HL-60 (cell line): ENCODE results near the gene PSMC6.

ENCODE experiments used
- DNase-seq, 2 experiments: peaks; one replicate each; pipeline ENCODE4 v3.0.0-alpha.2; 2010 to 2020; ENCODE audit warnings: low read depth in 1 of 2, low spot score in 1 of 2
- H3K27ac ChIP-seq: fragments of 250-450 bp; sonication (Bioruptor Pico); replicated peaks from 2 replicates; pipeline ENCODE4 v1.5.1; 2020; ENCODE audit warnings: mild to moderate bottlenecking, moderate library complexity
- H3K27me3 ChIP-seq: fragments of 250-450 bp; sonication (Bioruptor Pico); 2 replicates; pipeline ENCODE4 v1.5.1; 2021; ENCODE audit warnings: mild to moderate bottlenecking, moderate library complexity; ENCODE audit not compliant: insufficient read depth, poor library complexity, severe bottlenecking
- H3K4me3 ChIP-seq: replicated peaks from 2 replicates; pipeline ENCODE4 v1.5.1; 2011; ENCODE audit warnings: mild to moderate bottlenecking, control low read depth, low read length; ENCODE audit not compliant: insufficient read depth
- GABPA ChIP-seq: IDR thresholded peaks from 2 replicates; pipeline ENCODE4 v1.6.1; 2012; ENCODE audit warnings: low read depth
- POLR2AphosphoS5 ChIP-seq: IDR thresholded peaks from 2 replicates; pipeline ENCODE4 v1.6.1; 2012; ENCODE audit warnings: low read depth
- SPI1 ChIP-seq: IDR thresholded peaks from 2 replicates; pipeline ENCODE4 v1.6.1; 2012; ENCODE audit warnings: low read depth, mild to moderate bottlenecking, borderline replicate concordance
- TF ChIP-seq, protein P1 (sequence below): IDR thresholded peaks from 2 replicates; pipeline ENCODE4 v1.6.1; 2012; ENCODE audit warnings: low read depth; ENCODE audit not compliant: insufficient replicate concordance
- TF ChIP-seq, protein P2 (sequence below): IDR thresholded peaks from one replicate; pipeline ENCODE4 v1.5.1; 2011; ENCODE audit warnings: low read length, control low read depth, inconsistent platforms; ENCODE audit not compliant: insufficient read depth

The PSMC6 gene

DNA sequence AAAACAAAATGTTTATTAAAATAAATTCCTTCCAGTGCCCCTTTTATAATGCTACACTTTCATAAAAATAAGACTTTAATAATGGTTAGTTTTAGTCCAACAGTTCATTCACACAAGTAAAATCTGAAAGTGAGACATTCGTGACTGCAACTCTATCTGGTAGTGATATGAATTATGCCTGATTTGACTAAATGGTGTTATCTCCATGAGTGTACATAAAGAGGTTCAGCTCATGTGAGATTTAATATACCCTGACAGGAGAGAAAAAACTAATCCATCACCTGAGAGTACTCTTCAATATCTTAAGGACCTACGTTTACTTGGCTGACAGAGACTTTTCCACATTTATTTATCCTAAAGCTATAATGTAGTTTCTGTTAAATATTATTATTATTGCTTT, 45.7 kb upstream of the PSMC6 start:
- H3K27me3 ChIP-seq = no peaks in the 10 kb centered on the region
- TF ChIP-seq, protein P1, sequence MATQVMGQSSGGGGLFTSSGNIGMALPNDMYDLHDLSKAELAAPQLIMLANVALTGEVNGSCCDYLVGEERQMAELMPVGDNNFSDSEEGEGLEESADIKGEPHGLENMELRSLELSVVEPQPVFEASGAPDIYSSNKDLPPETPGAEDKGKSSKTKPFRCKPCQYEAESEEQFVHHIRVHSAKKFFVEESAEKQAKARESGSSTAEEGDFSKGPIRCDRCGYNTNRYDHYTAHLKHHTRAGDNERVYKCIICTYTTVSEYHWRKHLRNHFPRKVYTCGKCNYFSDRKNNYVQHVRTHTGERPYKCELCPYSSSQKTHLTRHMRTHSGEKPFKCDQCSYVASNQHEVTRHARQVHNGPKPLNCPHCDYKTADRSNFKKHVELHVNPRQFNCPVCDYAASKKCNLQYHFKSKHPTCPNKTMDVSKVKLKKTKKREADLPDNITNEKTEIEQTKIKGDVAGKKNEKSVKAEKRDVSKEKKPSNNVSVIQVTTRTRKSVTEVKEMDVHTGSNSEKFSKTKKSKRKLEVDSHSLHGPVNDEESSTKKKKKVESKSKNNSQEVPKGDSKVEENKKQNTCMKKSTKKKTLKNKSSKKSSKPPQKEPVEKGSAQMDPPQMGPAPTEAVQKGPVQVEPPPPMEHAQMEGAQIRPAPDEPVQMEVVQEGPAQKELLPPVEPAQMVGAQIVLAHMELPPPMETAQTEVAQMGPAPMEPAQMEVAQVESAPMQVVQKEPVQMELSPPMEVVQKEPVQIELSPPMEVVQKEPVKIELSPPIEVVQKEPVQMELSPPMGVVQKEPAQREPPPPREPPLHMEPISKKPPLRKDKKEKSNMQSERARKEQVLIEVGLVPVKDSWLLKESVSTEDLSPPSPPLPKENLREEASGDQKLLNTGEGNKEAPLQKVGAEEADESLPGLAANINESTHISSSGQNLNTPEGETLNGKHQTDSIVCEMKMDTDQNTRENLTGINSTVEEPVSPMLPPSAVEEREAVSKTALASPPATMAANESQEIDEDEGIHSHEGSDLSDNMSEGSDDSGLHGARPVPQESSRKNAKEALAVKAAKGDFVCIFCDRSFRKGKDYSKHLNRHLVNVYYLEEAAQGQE = no peak
- no peak for TF ChIP-seq SPI1
- TF ChIP-seq GABPA = no peak
- TF ChIP-seq, protein P2, sequence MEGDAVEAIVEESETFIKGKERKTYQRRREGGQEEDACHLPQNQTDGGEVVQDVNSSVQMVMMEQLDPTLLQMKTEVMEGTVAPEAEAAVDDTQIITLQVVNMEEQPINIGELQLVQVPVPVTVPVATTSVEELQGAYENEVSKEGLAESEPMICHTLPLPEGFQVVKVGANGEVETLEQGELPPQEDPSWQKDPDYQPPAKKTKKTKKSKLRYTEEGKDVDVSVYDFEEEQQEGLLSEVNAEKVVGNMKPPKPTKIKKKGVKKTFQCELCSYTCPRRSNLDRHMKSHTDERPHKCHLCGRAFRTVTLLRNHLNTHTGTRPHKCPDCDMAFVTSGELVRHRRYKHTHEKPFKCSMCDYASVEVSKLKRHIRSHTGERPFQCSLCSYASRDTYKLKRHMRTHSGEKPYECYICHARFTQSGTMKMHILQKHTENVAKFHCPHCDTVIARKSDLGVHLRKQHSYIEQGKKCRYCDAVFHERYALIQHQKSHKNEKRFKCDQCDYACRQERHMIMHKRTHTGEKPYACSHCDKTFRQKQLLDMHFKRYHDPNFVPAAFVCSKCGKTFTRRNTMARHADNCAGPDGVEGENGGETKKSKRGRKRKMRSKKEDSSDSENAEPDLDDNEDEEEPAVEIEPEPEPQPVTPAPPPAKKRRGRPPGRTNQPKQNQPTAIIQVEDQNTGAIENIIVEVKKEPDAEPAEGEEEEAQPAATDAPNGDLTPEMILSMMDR = no peak
- no peak for TF ChIP-seq POLR2AphosphoS5
- H3K4me3 ChIP-seq = no peak overlapping the region
- H3K27ac ChIP-seq = no peak overlapping the region
- no peak for DNase-seq

DNA sequence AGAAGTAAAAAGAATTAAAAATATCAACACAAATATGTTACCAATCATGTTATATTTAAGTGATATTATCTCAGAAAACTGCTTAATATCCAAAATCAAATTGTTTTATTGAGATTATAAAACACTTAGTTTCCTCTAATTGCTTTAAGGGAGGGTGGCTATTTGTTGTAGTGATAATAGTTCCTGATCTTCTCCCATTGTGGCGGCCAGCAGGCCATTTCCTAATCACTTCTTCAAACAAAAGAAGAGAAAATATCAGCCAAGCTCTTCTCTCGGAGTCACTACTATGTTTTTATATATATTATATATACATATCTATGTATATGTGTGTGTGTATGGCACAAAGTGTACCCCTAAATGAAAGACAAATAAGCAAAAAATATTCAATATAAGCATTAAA, 43.1 kb upstream of the PSMC6 start:
- no peak overlapping the region for H3K27ac ChIP-seq
- TF ChIP-seq POLR2AphosphoS5 = no peak
- TF ChIP-seq, protein P2 = no peak
- no peak for DNase-seq
- no peak overlapping the region for H3K4me3 ChIP-seq
- H3K27me3 ChIP-seq = no peaks in the 10 kb centered on the region

DNA sequence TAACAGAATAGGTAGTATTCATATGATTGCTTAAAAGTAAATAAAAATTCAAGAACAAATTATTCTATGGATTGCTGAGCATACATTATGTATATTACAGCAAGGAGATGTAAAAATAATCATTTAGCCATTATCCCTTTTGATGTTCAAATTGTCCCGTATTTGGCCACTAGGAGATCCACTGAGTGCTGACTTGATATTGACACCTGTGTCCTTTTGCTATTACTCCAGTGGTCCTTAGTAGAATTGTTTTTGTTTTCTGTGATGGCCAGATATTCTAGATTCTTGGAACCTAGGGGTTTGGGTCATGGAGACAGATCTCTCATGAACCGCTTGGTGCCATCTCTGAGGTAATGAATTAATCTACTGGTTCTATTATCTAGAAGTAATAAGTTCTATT, 28.4 kb upstream of the PSMC6 start:
- TF ChIP-seq, protein P2 = no peak
- TF ChIP-seq SPI1 = no peak
- no peak for TF ChIP-seq GABPA
- DNase-seq = no peak

DNA sequence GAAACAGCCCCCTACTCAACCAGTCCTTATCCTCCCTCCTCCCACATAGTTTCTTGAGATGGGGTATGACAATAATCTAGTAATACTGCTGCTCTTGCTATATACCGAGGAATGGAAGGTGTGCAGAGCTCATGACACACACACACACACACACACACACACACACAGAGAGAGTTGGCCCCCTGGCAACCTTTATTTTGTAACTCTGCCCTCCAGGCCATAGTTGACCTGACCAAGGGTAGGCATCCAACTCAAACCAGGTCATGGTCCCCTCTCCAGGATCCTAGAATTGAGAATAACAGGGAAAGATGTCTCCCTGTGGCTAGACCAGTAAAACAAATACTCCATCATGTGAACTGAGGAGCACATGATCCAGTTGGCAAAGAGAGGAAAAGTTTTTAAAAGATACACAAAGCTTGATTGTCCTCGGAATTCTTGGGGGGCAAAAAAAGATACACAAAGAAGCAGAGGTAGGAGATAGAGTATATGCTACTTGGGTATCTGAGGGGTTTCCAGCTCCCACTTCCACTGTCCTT, 22.9 kb upstream of the PSMC6 start:
- DNase-seq = no peak
- TF ChIP-seq, protein P1 = no peak
- no peak for TF ChIP-seq SPI1
- TF ChIP-seq, protein P2 = no peak
- TF ChIP-seq GABPA = no peak
- no peak for TF ChIP-seq POLR2AphosphoS5
- Histone ChIP-seq H3K27me3 (no peaks in the 10 kb centered on the region), H3K27ac (no peak overlapping the region), H3K4me3 (no peak overlapping the region)

More for the DNA sequence above, 28.4 kb upstream of the PSMC6 start:
- H3K4me3 ChIP-seq = no peak overlapping the region
- no peak overlapping the region for H3K27ac ChIP-seq
- no peaks in the 10 kb centered on the region for H3K27me3 ChIP-seq
